Measurements from ENCODE around the gene UBE2N. TPM values are rescaled to one million over a fixed set of nuclear protein-coding genes. Genes with fewer than 3 reads are reported as not detected.
A peak's percentile ranks its signal among the peaks of the same experiment; 100 is the strongest.
"Not testable (repeated sequence)": the region's sequence is repeated elsewhere in the genome, so short reads cannot be mapped to it uniquely, and the experiment has no call there.

UBE2N gene
- polyA plus RNA-seq, 5 donors: 131 to 167 (median 142) TPM

- DNase-seq: no peak
Measured at GRCh38 chr12:93415723-93416464, 25.9 kb downstream of the UBE2N start.

- no peak for DNase-seq
Measured at GRCh38 chr12:93413064-93413463, 28.7 kb downstream of the UBE2N start.

- not testable (repeated sequence) for DNase-seq
Measured at GRCh38 chr12:93412396-93412795, 29.4 kb downstream of the UBE2N start.

- not testable (repeated sequence) for DNase-seq
Measured at GRCh38 chr12:93411060-93411459, 30.7 kb downstream of the UBE2N start.

- DNase-seq: not testable (repeated sequence)
Measured at GRCh38 chr12:93409343-93410187, 32.2 kb downstream of the UBE2N start.

GRCh38 chr12:93408813-93409212, 32.9 kb downstream of the UBE2N start:
- no peak for DNase-seq

GRCh38 chr12:93407963-93408283, 33.8 kb downstream of the UBE2N start:
- no peak for DNase-seq

- no peak for DNase-seq
Measured at GRCh38 chr12:93407054-93407962, 34.4 kb downstream of the UBE2N start.

GRCh38 chr12:93404961-93405849, 36.5 kb downstream of the UBE2N start:
- no peak for DNase-seq

GRCh38 chr12:93403988-93404803, 37.6 kb downstream of the UBE2N start:
- peak; percentile 67 to 75 for DNase-seq

- DNase-seq: no peak
Measured at GRCh38 chr12:93402333-93403311, 39.1 kb downstream of the UBE2N start.

GRCh38 chr12:93399183-93399863, 42.4 kb downstream of the UBE2N start:
- not testable (repeated sequence) for DNase-seq

- no peak for DNase-seq
Measured at GRCh38 chr12:93397412-93397811, 44.3 kb downstream of the UBE2N start.

GRCh38 chr12:93393425-93393824, 48.3 kb downstream of the UBE2N start:
- DNase-seq: no peak

GRCh38 chr12:93390549-93391297, 51.0 kb downstream of the UBE2N start:
- DNase-seq: no peak

GRCh38 chr12:93390031-93390430, 51.7 kb downstream of the UBE2N start:
- DNase-seq: no peak

- DNase-seq: no peak
Measured at GRCh38 chr12:93387780-93388179, 54.0 kb downstream of the UBE2N start.

Measured in right lung (tissue), 5 donors.